GM12878 (cell line): ENCODE data around the gene AFG1L.

Experiments
- ATF3 ChIP-seq: IDR thresholded peaks from 2 replicates; pipeline ENCODE4 v1.6.1; 2011; ENCODE audit warnings: low read depth, mild to moderate bottlenecking, low read length, moderate library complexity, borderline replicate concordance; ENCODE audit errors: extremely low read depth
- CBFB ChIP-seq: IDR thresholded peaks from 2 replicates; pipeline ENCODE4 v1.6.1; 2016; ENCODE audit warnings: antibody characterized with exemption, low read depth
- GATAD2B ChIP-seq: fragments of 450-650 bp; conservative IDR thresholded peaks from 2 replicates; pipeline ENCODE4 v1.6.1; 2017; ENCODE audit warnings: low read depth, mild to moderate bottlenecking, moderate library complexity
- JUND ChIP-seq: IDR thresholded peaks from 2 replicates; pipeline ENCODE4 v1.6.1; 2012; ENCODE audit warnings: low read depth, mild to moderate bottlenecking, low read length, improper control_type of control experiment, moderate library complexity
- NKRF ChIP-seq: fragments of 450-650 bp; conservative IDR thresholded peaks from 2 replicates; pipeline ENCODE4 v1.6.1; 2017; ENCODE audit warnings: mild to moderate bottlenecking, moderate library complexity
- TCF12 ChIP-seq: IDR thresholded peaks from 2 replicates; pipeline ENCODE4 v1.6.1; 2011; ENCODE audit warnings: low read depth, mild to moderate bottlenecking, low read length
- ZNF24 ChIP-seq: fragments of 450-650 bp; IDR thresholded peaks from 2 replicates; pipeline ENCODE4 v1.6.1; 2017; ENCODE audit warnings: antibody characterized with exemption, mild to moderate bottlenecking
- TF ChIP-seq, protein P1 (sequence below): IDR thresholded peaks from 2 replicates; pipeline ENCODE4 v1.6.1; 2012; ENCODE audit warnings: low read depth, low read length, improper control_type of control experiment
- TF ChIP-seq, protein P2 (sequence below), 3 experiments: IDR thresholded peaks in 2 of 3; conservative IDR thresholded peaks in 1 of 3; 2 replicates each; pipeline ENCODE4 v1.5.1; 2011; ENCODE audit warnings: low read depth in 3 of 3, low read length in 3 of 3, mild to moderate bottlenecking in 3 of 3, control low read depth in 2 of 3, moderate library complexity in 2 of 3, inconsistent platforms in 1 of 3, mixed read lengths in 1 of 3; ENCODE audit not compliant: control insufficient read depth in 2 of 3, insufficient read depth in 1 of 3; ENCODE audit errors: extremely low read depth in 1 of 3
- TF ChIP-seq, protein P3 (sequence below): fragments of 450-650 bp; IDR thresholded peaks from 2 replicates; pipeline ENCODE4 v1.6.1; 2017; ENCODE audit warnings: antibody characterized with exemption, mild to moderate bottlenecking, moderate library complexity
- TF ChIP-seq, protein P4 (sequence below): IDR thresholded peaks from 2 replicates; pipeline ENCODE4 v1.6.1; 2011; ENCODE audit warnings: borderline replicate concordance, low read depth, mild to moderate bottlenecking, moderate library complexity, mixed read lengths, low read length; ENCODE audit not compliant: insufficient read depth; ENCODE audit errors: extremely low read length

GRCh38 chr6:108383981-108384380, 89.1 kb downstream of the AFG1L start:
- TF ChIP-seq, protein P1, sequence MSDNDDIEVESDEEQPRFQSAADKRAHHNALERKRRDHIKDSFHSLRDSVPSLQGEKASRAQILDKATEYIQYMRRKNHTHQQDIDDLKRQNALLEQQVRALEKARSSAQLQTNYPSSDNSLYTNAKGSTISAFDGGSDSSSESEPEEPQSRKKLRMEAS: no peak
- TF ChIP-seq GATAD2B (no peak), NKRF (no peak), TCF12 (no peak), ZNF24 (no peak), CBFB (no peak), ATF3 (no peak), JUND (no peak)
- TF ChIP-seq, protein P2, sequence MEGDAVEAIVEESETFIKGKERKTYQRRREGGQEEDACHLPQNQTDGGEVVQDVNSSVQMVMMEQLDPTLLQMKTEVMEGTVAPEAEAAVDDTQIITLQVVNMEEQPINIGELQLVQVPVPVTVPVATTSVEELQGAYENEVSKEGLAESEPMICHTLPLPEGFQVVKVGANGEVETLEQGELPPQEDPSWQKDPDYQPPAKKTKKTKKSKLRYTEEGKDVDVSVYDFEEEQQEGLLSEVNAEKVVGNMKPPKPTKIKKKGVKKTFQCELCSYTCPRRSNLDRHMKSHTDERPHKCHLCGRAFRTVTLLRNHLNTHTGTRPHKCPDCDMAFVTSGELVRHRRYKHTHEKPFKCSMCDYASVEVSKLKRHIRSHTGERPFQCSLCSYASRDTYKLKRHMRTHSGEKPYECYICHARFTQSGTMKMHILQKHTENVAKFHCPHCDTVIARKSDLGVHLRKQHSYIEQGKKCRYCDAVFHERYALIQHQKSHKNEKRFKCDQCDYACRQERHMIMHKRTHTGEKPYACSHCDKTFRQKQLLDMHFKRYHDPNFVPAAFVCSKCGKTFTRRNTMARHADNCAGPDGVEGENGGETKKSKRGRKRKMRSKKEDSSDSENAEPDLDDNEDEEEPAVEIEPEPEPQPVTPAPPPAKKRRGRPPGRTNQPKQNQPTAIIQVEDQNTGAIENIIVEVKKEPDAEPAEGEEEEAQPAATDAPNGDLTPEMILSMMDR (IDR thresholded peaks at IDR 0.05 in 2 of 3, conservative IDR thresholded peaks at IDR 0.05 in 1 of 3; ENCODE audit: control insufficient read depth in 2 of 3, extremely low read depth in 1 of 3, insufficient read depth in 1 of 3, low read depth in 3 of 3, low read length in 3 of 3): no peak
- TF ChIP-seq, protein P3, sequence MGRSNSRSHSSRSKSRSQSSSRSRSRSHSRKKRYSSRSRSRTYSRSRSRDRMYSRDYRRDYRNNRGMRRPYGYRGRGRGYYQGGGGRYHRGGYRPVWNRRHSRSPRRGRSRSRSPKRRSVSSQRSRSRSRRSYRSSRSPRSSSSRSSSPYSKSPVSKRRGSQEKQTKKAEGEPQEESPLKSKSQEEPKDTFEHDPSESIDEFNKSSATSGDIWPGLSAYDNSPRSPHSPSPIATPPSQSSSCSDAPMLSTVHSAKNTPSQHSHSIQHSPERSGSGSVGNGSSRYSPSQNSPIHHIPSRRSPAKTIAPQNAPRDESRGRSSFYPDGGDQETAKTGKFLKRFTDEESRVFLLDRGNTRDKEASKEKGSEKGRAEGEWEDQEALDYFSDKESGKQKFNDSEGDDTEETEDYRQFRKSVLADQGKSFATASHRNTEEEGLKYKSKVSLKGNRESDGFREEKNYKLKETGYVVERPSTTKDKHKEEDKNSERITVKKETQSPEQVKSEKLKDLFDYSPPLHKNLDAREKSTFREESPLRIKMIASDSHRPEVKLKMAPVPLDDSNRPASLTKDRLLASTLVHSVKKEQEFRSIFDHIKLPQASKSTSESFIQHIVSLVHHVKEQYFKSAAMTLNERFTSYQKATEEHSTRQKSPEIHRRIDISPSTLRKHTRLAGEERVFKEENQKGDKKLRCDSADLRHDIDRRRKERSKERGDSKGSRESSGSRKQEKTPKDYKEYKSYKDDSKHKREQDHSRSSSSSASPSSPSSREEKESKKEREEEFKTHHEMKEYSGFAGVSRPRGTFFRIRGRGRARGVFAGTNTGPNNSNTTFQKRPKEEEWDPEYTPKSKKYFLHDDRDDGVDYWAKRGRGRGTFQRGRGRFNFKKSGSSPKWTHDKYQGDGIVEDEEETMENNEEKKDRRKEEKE: no peak
- TF ChIP-seq, protein P4, sequence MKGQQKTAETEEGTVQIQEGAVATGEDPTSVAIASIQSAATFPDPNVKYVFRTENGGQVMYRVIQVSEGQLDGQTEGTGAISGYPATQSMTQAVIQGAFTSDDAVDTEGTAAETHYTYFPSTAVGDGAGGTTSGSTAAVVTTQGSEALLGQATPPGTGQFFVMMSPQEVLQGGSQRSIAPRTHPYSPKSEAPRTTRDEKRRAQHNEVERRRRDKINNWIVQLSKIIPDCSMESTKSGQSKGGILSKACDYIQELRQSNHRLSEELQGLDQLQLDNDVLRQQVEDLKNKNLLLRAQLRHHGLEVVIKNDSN: no peak
